GM23248 (cell line): ENCODE results near the gene ARHGAP10.

Experiments
- EZH2 ChIP-seq: fragments of 200-600 bp; sonication (generic); IDR thresholded peaks from 2 replicates; pipeline ENCODE4 v1.6.1; 2018; ENCODE audit warnings: antibody characterized with exemption, mild to moderate bottlenecking; ENCODE audit not compliant: insufficient read depth, poor library complexity, severe bottlenecking
- EZH2phosphoT487 ChIP-seq: fragments of 200-600 bp; sonication (generic); IDR thresholded peaks from 2 replicates; pipeline ENCODE4 v1.6.1; 2018; ENCODE audit warnings: antibody characterized with exemption, moderate library complexity, mild to moderate bottlenecking, low read depth; ENCODE audit not compliant: insufficient read depth

DNA sequence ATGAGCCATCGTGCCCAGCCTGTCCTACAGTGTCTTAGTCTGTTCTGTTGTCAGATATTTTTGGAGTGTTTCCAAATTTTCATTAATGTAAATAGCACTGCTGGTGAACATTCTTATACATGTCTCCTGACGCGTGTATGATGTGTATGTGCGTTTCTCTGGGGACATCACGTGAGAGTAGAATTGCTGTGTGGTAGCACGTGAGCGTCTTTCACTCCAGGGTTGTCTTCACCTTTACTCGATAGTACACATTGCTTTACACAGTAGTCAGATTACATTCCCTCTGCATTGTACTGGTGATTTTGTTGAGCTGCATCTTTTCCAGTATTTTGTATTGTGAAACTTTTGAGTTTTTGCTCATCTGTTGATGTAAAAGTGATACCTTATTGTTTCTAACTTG, 60.0 kb downstream of the ARHGAP10 start:
- no peak for TF ChIP-seq EZH2phosphoT487
- TF ChIP-seq EZH2 = no peak
